22Rv1 (cell line): ENCODE data around the gene CPLX3.

Experiments used
- CTCF ChIP-seq: fragments of 450-650 bp; IDR thresholded peaks from 2 replicates; pipeline ENCODE4 v1.5.1; 2017; ENCODE audit warnings: mild to moderate bottlenecking
- ZFX ChIP-seq: fragments of 450-650 bp; IDR thresholded peaks from 2 replicates; pipeline ENCODE4 v1.6.1; 2017; ENCODE audit warnings: antibody characterized with exemption, borderline replicate concordance

DNA sequence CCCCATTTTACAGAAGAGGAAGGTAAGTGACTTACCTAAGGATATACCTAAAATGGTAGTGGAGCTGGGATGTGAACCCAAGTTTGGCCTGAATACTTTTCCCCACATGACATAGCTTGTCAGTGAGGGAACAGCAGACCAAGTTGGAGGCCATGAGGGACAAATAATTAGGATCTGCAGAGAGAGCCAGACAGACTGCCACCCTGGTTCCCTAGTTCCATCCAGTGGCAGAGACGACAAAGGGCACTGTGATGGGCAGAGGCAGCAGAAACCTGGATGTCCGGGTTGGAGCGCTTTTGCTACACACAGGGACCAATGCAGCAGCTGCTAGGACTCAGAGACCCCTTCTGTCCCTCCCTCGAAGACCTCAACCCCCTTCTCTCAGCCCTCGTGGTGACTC, 1.2 kb downstream of the CPLX3 start:
- TF ChIP-seq CTCF: no peak
- no peak for TF ChIP-seq ZFX
